Adipocyte (in vitro differentiated cells): ENCODE data around the gene CHST13.

Experiments
- DNase-seq: peaks from one replicate; pipeline ENCODE4 v3.0.0-alpha.2; 2015; ENCODE audit warnings: low read depth
- H3K27me3 ChIP-seq: replicated peaks from 2 replicates; pipeline ENCODE4 v1.7.0; 2013; ENCODE audit warnings: mild to moderate bottlenecking, low read length, moderate library complexity; ENCODE audit not compliant: control insufficient read depth, insufficient read depth
- H3K36me3 ChIP-seq: 2 replicates; pipeline ENCODE4 v1.7.0; 2013; ENCODE audit warnings: low read length, mild to moderate bottlenecking, moderate library complexity; ENCODE audit not compliant: control insufficient read depth, insufficient read depth, severe bottlenecking
- H3K4me1 ChIP-seq: 2 replicates; pipeline ENCODE4 v1.7.0; 2013; ENCODE audit warnings: mild to moderate bottlenecking, low read length, moderate library complexity; ENCODE audit not compliant: control insufficient read depth, insufficient read depth
- H3K4me3 ChIP-seq: 2 replicates; pipeline ENCODE4 v1.7.0; 2013; ENCODE audit warnings: mild to moderate bottlenecking, low read length, moderate library complexity
- H3K9ac ChIP-seq: 2 replicates; pipeline ENCODE4 v1.7.0; 2013; ENCODE audit warnings: mild to moderate bottlenecking, low read length, moderate library complexity
- H3K9me3 ChIP-seq: 2 replicates; pipeline ENCODE4 v1.7.0; 2013; ENCODE audit warnings: mild to moderate bottlenecking, low read length, moderate library complexity; ENCODE audit not compliant: control insufficient read depth

Gene CHST13

GRCh38 chr3:126498461-126498860, 25.5 kb upstream of the CHST13 start:
- H3K9ac ChIP-seq = no peak overlapping the region
- H3K9me3 ChIP-seq = no peaks in the 10 kb centered on the region
- peaks cover 20% of the 10 kb centered on the region for H3K27me3 ChIP-seq
- no peak overlapping the region for H3K4me3 ChIP-seq
- no peak for DNase-seq
- H3K4me1 ChIP-seq = peaks cover 3% of the 10 kb centered on the region
- no peaks in the 10 kb centered on the region for H3K36me3 ChIP-seq

- Histone ChIP-seq H3K9me3 (no peaks in the 10 kb centered on the region), H3K9ac (no peak overlapping the region)
- no peak for DNase-seq
These were observed 25.0 kb upstream of the CHST13 start for GRCh38 chr3:126498929-126499328.

GRCh38 chr3:126499401-126499800, 24.6 kb upstream of the CHST13 start:
- Histone ChIP-seq H3K4me3 (no peak overlapping the region), H3K36me3 (no peaks in the 10 kb centered on the region), H3K9ac (no peak overlapping the region), H3K9me3 (no peaks in the 10 kb centered on the region), H3K4me1 (peaks cover 3% of the 10 kb centered on the region), H3K27me3 (peaks cover 25% of the 10 kb centered on the region)
- DNase-seq = no peak

More at GRCh38 chr3:126498929-126499328, 25.0 kb upstream of the CHST13 start:
- peaks cover 3% of the 10 kb centered on the region for H3K4me1 ChIP-seq
- peaks cover 21% of the 10 kb centered on the region for H3K27me3 ChIP-seq
- H3K36me3 ChIP-seq = no peaks in the 10 kb centered on the region
- H3K4me3 ChIP-seq = no peak overlapping the region

GRCh38 chr3:126500016-126500415, 23.9 kb upstream of the CHST13 start:
- H3K36me3 ChIP-seq = no peaks in the 10 kb centered on the region
- H3K9me3 ChIP-seq = no peaks in the 10 kb centered on the region
- DNase-seq = no peak
- H3K4me3 ChIP-seq = no peak overlapping the region
- no peak overlapping the region for H3K9ac ChIP-seq
- H3K4me1 ChIP-seq = peaks cover 3% of the 10 kb centered on the region
- peaks cover 31% of the 10 kb centered on the region for H3K27me3 ChIP-seq

GRCh38 chr3:126501054-126501453, 22.9 kb upstream of the CHST13 start:
- H3K4me3 ChIP-seq = no peak overlapping the region
- DNase-seq = no peak
- no peaks in the 10 kb centered on the region for H3K9me3 ChIP-seq
- H3K9ac ChIP-seq = no peak overlapping the region
- H3K27me3 ChIP-seq = peaks cover 31% of the 10 kb centered on the region
- H3K4me1 ChIP-seq = peaks cover 3% of the 10 kb centered on the region
- no peaks in the 10 kb centered on the region for H3K36me3 ChIP-seq

- Histone ChIP-seq H3K9ac (no peak overlapping the region), H3K4me1 (peaks cover 3% of the 10 kb centered on the region), H3K27me3 (peaks cover 31% of the 10 kb centered on the region), H3K36me3 (no peaks in the 10 kb centered on the region), H3K4me3 (no peak overlapping the region), H3K9me3 (no peaks in the 10 kb centered on the region)
- no peak for DNase-seq
These were observed 22.2 kb upstream of the CHST13 start for GRCh38 chr3:126501736-126502135.

- Histone ChIP-seq H3K36me3 (no peaks in the 10 kb centered on the region), H3K9me3 (no peaks in the 10 kb centered on the region), H3K4me3 (no peak overlapping the region), H3K27me3 (peaks cover 25% of the 10 kb centered on the region), H3K9ac (no peak overlapping the region), H3K4me1 (peaks cover 3% of the 10 kb centered on the region)
- no peak for DNase-seq
These were observed 21.3 kb upstream of the CHST13 start for GRCh38 chr3:126502656-126503055.

GRCh38 chr3:126503701-126504100, 20.3 kb upstream of the CHST13 start:
- Histone ChIP-seq H3K9ac (no peak overlapping the region), H3K27me3 (peaks cover 25% of the 10 kb centered on the region), H3K9me3 (no peaks in the 10 kb centered on the region), H3K36me3 (no peaks in the 10 kb centered on the region), H3K4me3 (no peak overlapping the region), H3K4me1 (peaks cover 3% of the 10 kb centered on the region)
- DNase-seq = no peak

GRCh38 chr3:126507886-126508285, 16.1 kb upstream of the CHST13 start:
- Histone ChIP-seq H3K4me1 (no peaks in the 10 kb centered on the region), H3K36me3 (no peaks in the 10 kb centered on the region), H3K9ac (no peak overlapping the region), H3K4me3 (no peak overlapping the region), H3K27me3 (peaks cover 26% of the 10 kb centered on the region), H3K9me3 (no peaks in the 10 kb centered on the region)
- DNase-seq = no peak

GRCh38 chr3:126508564-126508964, 15.4 kb upstream of the CHST13 start:
- no peak for DNase-seq
- Histone ChIP-seq H3K4me3 (no peak overlapping the region), H3K9me3 (no peaks in the 10 kb centered on the region), H3K27me3 (peaks cover 28% of the 10 kb centered on the region), H3K9ac (no peak overlapping the region), H3K36me3 (no peaks in the 10 kb centered on the region), H3K4me1 (no peaks in the 10 kb centered on the region)

- Histone ChIP-seq H3K36me3 (no peaks in the 10 kb centered on the region), H3K27me3 (peaks cover 27% of the 10 kb centered on the region), H3K4me1 (no peaks in the 10 kb centered on the region), H3K4me3 (no peak overlapping the region), H3K9me3 (no peaks in the 10 kb centered on the region), H3K9ac (no peak overlapping the region)
- DNase-seq = no peak
These were observed 14.2 kb upstream of the CHST13 start for GRCh38 chr3:126509597-126510307.
